GM19467 (cell line): ENCODE data around the gene ADGRF1.
"Not testable (repeated sequence)": the region's sequence is repeated elsewhere in the genome, so short reads cannot be mapped to it uniquely, and the experiment has no call there.

ENCODE experiments used
- ATAC-seq: cut with Tn5 transposase; IDR thresholded peaks from one replicate; pipeline ENCODE4 v1.9.1; 2021; ENCODE audit warnings: mild to moderate bottlenecking, moderate library complexity; ENCODE audit not compliant: unreplicated experiment

ADGRF1 gene

GRCh38 chr6:47061309-47062300 is 19.5 kb upstream of the ADGRF1 start:
- no peak for ATAC-seq

DNA sequence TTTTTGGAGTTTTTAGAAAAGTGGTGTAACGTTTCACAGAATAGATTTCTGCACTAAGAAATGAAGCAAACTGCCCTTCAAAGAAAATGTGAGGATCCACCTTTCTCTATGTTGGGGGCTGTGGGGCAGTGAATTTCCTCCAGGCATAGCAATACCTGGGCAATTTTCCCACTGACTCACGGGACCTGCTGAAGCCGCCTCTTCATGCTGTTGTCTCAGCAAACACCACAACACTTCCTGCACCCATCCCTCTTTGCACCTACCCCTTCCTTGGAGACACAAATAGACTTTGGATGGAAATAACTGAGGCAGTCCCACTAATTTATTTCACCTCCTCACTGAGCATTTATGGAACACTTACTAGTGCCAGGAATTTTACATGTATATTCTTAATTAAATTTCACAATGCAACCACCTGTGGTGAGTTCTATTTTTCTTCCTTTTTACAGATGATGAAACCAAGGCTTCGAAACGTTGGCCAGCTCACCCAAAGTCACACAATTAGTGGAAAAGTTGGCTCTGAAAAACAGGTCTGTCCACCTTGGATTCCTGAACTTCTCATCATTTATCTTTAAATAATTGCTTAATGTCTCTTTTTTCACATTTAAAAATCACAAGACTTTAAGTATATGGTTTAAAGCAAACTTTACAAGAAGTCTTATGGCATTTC is 17.2 kb upstream of the ADGRF1 start:
- ATAC-seq, result no peak

DNA sequence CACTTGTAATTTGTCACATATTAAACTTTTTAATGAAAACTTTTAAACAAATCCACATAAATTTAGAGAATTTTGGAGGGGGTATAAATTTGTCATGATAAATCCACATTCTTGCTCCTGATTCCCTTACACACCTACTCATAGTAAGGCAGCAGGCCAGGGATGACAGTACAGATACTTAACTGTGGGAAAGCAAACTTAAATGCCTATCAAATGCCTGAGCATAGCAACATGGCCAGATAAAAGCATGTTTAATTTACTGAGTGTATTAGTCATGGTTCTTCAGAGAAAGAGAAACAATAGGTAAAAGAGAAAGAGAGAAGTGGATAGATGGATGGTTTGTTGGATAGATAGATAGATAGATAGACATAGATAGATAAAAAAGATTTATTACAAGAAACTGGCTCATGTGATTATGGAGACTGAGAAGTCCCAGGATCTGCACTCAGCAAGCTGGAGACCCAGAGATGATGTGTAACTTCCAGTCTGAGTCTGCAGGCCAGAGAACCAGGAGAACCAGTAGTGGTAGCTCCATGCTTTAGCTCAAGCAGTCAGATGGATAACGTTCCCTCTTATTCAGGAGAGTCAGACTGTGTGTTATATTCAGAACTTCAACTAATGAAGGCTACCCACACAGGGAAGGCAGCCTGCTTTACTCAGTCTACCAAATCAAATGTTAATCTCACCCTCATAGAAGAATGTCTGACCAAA is 15.9 kb upstream of the ADGRF1 start:
- no peak for ATAC-seq

DNA sequence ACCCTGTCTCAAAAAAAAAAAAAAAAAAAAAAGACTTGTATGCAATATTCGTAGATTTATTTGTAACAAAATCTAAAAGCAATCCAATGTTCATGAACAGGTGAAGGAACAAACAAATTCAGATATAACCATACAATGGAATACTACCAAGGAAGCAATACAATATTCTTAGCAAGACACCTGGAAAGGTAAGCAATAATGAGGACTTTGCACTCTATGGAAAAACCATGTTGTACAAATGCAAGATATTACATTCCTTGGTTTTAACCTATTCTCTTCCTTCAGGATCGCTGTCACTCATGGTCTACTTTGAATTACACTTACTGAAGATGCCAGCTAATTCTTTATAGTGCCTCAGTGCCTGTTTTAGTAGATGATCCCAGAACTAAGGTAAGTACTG is 14.7 kb upstream of the ADGRF1 start:
- ATAC-seq, result no peak

DNA sequence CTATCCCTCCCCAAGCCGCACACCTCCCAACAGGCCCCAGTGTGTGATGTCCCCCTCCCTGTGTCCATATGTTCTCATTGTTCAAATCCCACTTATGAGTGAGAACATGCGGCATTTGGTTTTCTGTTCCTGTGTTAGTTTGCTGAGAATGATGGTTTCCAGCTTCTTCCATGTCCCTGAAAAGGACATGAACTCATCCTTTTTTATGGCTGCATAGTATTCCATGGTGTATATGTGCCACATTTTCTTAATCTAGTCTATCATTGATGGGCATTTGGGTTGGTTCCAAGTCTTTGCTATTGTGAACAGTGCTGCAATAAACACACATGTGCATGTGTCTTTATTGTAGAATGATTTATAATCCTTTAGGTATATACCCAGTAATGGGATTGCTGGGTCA is 12.2 kb upstream of the ADGRF1 start:
- ATAC-seq, result not testable (repeated sequence)

DNA sequence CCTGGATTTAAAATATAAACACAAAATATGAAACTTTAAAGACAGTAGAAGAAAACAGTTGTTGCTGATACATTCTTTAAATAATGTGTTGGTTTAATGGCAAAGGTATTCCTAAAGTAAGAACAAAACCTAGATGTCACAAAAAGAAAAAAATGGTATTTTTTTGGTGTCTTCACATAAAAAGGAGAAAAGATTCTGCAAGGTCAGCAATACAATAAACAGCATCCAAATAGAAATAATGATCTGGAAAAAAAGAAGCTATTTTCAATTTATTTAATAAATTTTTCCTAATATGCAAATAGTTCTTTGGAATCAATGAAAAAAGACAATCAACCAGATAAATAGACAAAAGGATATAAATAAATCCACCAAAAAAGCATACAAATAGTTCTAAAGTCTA is 6.5 kb upstream of the ADGRF1 start:
- ATAC-seq, result no peak

GRCh38 chr6:47047479-47048407 is 5.6 kb upstream of the ADGRF1 start:
- peak; percentile 81 for ATAC-seq

- no peak for ATAC-seq
These were observed 5.0 kb upstream of the ADGRF1 start for GRCh38 chr6:47047097-47047478.

DNA sequence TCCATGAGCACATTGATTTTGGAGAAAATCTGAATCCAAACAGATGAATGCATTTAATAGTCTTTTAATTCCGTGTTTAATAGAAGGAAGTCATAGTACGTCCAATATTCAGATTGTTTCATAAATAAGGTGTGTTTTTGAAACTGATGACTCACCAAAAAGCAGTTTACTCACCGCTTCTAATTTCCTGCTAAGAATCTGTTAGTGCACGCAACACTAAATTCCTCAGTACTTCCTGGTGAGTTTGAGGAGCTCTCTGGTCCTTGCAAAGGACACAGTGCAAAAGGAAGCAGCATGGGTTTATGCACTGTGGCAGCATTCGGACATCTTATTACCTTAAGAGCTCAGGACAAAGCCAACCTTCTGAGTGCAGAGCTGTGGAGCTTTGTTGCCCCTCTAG is 2.3 kb upstream of the ADGRF1 start:
- no peak for ATAC-seq

GRCh38 chr6:47043286-47043685 is 1.2 kb upstream of the ADGRF1 start:
- ATAC-seq, result no peak

- no peak for ATAC-seq
These were observed 391 bp downstream of the ADGRF1 start for GRCh38 chr6:47041741-47042140.

DNA sequence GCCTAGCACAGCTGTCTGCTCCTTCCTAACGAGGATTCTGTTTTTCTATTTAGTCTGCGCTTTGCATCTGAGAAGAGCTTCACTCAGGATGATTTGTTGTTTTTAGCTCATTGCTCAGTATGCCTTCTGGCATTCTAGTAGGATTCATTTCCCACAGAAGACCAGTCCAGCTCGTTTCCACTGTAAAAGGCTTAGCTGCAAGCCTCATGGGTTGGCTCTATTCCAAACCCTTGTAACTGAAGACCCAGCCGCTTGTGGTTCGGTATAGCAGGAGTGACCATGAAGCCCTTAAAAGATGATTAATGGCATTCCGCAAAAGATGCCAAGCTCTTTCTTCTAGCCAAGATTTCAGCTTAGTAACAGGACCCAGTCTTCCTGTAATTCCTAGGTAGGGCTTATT is 7.2 kb downstream of the ADGRF1 start:
- ATAC-seq, result no peak

GRCh38 chr6:47034421-47034820 is 7.7 kb downstream of the ADGRF1 start:
- ATAC-seq, result no peak

GRCh38 chr6:47032974-47033765 is 9.0 kb downstream of the ADGRF1 start:
- ATAC-seq, result no peak

GRCh38 chr6:47031656-47032055 is 10.5 kb downstream of the ADGRF1 start:
- no peak for ATAC-seq

DNA sequence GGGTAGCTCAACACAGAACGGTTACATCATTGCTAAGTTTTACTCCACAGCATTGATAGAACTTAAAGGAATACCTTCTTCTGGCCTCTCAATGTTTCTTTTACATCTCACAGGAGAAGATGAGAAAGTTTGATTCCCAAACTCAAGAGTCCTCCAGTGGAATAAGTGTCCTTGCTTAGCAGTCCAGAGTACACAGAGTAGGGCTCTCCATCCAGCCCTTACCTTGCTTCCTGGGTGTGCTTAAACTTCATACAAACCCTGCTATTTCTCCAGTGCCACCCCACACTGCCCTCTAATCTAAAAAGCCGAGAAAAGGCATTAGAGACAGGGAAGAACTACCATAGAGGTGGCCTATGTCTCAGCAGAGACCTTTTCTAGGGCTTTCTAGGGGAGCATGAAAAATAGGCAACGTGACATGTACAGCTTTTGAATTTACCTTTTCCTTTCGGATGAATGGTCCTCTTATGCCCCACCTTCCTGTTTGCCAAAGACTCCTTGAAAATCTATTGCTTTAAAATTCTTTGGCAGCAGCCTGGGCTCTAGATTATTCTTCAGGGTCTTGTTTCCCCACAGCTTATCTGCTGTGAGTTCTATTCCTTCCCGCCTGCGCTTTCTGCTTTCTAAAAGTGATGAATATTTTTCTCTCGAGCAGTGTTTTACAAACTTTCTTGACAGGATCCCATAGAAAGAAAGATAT is 12.1 kb downstream of the ADGRF1 start:
- ATAC-seq, result no peak

DNA sequence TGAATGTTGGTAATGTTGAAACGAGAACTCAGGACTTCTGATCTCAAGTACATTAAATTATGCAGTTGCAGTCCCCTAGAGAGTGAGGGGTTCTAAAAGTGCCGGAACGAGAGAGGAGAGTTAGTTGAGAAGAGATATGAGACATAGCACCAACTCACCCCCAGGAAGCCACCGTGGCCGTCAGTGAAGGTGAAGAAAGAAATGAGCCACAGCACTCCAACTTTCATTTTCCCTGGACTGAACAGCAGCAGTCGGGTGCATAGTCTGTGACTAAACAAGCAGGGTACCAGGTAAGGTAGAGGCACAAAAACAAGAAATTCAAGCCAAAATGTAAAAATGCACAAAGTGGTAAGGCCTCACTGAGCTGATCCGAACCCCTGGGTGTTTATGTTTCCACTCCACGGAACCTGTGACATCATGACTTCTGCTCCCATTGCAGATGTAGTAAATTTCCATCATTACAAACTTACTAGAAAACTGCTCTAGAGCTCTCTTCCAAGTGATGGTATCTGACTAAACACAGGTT is 13.2 kb downstream of the ADGRF1 start:
- ATAC-seq, result no peak

- ATAC-seq, result no peak
These were observed 14.8 kb downstream of the ADGRF1 start for GRCh38 chr6:47027315-47027714.

- ATAC-seq, result no peak
These were observed 15.5 kb downstream of the ADGRF1 start for GRCh38 chr6:47026679-47027078.
